SH-SY5Y (cell line): ENCODE measurements around the gene TTC21A.

Experiments used
- GATA2 ChIP-seq: IDR thresholded peaks from 2 replicates; pipeline ENCODE4 v1.6.1; 2011; ENCODE audit warnings: mild to moderate bottlenecking, low read depth, low read length
- GATA3 ChIP-seq: IDR thresholded peaks from 2 replicates; pipeline ENCODE4 v1.6.1; 2011; ENCODE audit warnings: low read depth, mild to moderate bottlenecking, low read length, moderate library complexity

TTC21A gene

DNA sequence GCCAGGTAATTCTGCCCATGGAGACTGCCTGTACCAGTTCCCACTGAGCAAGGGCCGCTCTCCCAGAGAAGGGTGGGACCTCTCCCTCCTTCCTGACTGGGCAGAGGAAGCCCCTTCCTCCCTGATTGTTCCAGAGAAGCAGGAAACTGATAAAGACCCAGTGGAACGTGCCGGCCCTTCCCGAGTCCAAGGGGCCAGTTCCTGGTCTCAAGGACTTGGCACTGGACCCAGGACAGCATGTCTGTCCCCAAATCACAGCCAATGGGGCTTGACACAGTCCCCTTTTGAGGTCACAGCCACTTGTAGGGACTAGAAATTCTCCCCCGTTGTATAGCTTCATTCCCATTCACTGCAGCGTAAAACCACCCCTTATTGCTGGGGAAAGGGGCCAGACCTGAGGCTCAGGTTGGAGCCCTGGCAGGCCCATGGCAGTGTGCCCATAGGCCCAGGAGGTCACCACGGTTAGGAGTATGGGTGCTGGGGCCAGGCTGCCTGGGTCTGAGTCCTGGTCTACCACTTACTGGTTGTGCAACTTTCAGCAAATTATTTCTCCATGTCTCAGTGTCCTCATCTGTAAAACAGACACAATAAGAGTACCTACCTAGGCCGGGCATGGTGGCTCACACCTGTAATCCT is 27.8 kb downstream of the TTC21A start:
- TF ChIP-seq GATA3 (no peak), GATA2 (no peak)

DNA sequence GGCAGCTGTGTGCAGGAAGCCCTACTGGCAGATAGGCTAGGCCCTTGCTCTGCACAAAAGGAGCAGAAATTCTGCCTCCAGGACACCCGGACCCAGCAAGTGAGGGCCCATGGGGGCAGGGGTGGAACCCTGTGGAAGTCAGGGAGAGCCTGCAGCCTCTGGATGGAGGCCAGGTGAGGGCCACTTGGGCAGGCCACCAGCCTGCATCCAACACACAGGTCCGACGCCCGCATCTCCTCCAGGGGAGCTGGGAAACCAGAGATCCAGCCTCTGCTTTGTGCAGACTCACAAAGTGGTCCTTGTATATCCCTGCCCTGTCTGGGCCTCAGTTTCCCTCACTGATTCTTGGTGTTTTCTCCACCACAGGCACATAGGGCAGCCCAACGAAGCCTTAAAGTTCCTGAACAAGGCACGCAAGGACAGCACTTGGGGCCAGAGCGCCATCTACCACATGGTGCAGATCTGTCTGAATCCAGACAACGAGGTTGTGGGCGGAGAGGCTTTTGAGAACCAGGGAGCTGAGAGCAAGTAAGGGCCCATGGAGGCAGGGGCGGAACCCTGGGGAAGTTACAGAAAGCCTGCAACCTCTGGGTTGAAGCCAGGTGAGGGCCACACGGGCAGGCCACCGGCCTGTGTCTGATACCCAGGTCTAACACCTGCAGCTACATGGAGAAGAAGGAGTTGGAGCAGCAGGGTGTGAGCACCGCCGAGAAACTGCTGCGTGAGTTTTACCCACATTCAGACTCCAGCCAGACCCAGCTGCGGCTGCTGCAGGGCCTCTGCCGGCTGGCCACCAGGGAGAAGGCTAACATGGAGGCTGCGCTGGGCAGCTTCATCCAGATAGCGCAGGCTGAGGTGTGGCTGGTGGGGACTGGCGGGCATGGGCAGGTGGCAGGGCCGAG is 29.3 kb downstream of the TTC21A start:
- no peak for TF ChIP-seq GATA3
- TF ChIP-seq GATA2: no peak

DNA sequence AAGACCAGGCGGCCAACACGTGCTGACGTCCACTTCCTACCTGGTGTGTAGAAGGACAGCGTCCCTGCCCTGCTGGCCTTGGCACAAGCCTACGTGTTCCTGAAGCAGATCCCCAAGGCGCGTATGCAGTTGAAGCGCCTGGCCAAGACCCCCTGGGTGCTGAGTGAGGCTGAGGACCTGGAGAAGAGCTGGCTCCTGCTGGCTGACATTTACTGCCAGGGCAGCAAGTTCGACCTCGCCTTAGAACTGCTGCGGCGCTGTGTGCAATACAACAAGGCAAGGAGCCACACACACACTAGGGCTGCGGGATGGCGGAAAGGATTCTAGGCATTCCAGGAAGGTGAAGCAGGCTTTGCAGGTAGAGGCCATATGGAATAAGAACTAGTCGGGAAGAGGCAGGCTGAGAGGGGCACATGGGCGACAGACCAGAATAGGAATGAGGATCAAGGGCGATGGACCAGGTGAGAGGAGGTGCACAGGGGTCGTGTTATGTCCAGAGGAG is 30.0 kb downstream of the TTC21A start:
- no peak for TF ChIP-seq GATA2
- TF ChIP-seq GATA3: no peak

DNA sequence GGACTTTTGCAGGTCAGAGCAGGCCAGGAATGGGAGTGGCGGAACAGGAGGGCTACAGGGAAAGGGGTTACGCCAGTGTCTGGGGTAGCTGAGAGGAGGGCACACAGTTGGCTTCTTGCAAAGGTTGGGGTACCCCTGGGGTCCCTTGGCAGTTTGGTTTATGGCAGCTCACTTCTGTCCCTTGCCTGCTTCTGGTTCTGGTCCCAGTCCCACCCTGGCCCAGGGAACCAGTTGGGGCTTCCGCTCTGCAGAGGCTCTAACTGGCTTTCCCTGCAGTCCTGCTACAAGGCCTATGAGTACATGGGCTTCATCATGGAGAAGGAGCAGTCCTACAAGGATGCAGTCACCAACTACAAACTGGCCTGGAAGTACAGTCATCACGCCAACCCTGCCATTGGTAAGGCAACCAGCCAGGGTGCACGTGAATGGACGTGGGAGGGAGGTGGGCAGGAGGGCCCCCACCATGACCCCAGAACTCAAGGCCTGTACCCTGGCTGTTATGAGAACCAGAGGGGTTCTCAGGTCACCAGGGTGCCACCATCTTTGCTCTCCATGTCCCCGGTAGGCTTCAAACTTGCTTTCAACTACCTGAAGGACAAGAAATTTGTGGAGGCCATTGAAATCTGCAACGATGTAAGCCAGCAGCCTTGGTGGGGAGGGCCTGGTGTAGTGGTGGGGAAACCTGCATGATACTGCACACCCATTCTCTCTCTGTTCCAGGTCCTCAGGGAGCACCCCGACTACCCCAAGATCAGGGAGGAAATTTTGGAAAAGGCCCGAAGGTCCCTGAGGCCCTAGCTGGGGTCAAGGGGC is 30.7 kb downstream of the TTC21A start:
- TF ChIP-seq GATA2 (no peak), GATA3 (no peak)

DNA sequence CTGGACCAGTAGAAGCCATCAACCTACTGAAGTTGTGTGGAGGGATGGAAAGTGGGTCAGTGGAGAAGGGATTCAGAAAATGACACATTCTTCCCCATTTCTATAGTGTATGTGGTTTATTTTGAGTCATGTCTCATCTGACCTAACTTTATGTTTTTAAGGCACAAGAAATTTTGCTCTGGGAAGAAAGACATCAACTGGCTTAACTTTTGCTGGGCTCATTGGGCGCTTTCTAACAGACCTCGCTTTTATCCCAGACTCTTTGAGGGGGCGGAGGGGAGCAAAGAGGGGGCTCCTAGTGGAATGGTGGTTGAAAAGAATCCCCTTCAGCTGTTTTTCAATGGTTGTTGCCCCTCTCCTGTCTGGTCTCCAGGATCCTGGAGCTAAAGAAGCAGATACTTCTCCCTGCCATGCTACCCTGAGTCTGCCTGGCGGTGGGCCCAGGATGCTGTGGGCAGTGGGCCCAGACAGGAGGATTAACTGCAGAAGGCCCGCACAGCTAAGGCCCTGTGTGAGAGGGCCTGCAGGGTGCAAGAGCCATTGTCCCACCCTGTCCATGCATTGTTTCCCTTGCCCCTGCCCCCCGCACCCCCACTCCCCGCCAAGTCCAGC is 31.4 kb downstream of the TTC21A start:
- TF ChIP-seq GATA2 (no peak), GATA3 (no peak)

DNA sequence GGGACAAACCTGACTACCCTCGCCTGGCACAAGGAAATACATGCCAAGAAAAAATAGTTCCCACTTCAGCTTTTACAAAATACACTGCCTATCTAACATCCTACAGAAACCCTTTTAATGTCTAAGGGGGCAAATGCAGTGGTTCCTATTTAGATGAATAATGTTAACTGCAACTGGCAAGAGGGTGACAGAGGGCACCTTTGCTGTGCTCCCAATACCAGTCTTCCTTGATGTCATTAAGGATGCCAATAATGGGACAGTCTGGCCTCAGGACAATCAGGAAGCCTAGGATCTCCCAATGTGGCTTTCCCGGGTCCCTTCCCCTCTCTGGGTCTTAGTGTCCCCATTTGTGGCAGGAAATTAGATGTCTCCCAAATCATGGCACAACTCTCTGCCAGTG is 32.0 kb downstream of the TTC21A start:
- TF ChIP-seq GATA3: no peak
- TF ChIP-seq GATA2: no peak

DNA sequence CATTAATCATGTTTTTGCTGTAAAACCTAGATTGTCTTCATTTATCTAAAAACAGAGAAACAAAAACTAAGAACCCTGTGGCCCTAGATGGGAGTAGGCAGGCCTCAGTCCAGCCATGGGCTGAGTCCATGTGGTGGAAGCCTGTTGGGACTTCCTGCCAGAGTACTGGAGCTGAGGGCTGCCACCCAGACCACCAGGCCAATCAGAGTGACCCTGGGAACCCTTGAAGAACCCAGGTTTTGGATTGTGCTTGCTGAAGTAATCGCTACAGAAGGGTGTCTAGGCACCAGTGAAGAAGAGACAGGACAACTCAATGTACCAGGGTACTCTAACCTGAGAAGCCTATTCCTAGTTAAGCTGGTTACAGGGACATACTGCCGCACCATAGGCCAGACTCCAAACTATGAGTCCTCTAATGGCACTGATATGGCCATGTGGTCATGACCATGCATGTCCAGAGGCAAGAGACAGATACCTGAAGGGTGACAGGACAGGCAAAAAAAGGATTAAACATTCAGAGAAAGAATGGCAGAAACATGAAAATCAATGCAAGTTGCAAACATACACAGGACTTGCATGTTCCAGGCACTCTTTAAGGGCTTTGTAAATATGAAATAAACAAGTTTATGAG is 33.0 kb downstream of the TTC21A start:
- TF ChIP-seq GATA2 (no peak), GATA3 (no peak)

DNA sequence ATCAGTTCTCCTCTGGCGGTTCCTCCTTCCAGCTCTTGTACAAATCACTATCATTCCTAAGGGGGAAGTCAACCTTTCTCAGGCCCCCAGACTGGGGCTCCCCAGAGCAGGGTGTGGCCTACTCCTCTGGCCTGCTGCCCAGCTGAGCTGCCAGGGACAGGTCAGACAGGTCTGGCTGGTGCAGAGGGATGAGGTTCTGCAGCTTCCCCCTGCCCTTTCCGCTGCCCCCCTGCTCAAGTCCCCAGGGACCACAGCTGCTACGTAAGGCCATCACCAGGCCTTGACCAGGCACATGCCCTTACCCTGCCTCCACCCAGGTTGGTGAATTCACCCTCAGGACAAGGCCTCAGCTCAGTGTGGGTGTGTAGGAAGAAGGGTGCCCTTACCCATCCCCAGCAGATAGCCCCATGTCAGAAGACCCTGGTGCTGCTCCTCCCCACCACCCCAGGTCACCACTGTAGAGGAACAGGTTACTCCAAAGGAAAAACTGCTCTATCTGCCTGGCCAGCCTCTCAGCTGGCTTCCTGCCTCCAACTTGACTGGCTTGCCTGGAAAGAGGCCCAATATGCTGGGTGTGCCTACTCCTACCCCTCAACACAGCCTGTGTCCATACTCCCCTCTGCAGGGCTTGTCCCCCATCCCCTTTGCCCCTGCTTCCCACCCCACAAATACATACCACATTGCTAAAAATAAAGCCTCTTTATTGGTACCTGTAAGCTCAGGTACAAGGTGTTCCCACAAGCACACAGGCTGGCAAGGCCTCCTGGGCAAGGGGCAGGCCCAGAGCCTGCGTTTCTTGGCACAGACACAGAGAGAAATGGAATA is 33.9 kb downstream of the TTC21A start:
- TF ChIP-seq GATA2 (no peak), GATA3 (no peak)

DNA sequence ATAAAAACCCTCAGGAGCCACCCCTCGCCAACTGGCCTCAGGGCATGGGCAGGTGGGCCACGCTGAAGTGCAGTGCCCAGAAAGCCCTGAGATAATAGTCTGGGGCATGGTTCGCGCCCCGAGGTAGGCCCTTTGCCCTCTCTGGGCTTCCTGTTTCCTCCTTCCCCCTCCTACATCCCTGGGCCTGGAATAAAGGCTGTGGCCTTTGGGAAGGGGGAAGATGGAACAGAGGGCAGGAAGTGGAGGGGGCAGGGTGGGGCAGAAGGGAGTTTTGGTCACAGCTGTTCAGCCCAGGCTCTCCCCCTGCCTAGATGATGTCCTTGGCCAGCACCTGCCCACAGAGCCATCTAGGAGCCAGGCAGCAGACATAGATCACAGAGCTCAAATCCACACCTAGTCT is 34.6 kb downstream of the TTC21A start:
- TF ChIP-seq GATA2: no peak
- TF ChIP-seq GATA3: no peak

DNA sequence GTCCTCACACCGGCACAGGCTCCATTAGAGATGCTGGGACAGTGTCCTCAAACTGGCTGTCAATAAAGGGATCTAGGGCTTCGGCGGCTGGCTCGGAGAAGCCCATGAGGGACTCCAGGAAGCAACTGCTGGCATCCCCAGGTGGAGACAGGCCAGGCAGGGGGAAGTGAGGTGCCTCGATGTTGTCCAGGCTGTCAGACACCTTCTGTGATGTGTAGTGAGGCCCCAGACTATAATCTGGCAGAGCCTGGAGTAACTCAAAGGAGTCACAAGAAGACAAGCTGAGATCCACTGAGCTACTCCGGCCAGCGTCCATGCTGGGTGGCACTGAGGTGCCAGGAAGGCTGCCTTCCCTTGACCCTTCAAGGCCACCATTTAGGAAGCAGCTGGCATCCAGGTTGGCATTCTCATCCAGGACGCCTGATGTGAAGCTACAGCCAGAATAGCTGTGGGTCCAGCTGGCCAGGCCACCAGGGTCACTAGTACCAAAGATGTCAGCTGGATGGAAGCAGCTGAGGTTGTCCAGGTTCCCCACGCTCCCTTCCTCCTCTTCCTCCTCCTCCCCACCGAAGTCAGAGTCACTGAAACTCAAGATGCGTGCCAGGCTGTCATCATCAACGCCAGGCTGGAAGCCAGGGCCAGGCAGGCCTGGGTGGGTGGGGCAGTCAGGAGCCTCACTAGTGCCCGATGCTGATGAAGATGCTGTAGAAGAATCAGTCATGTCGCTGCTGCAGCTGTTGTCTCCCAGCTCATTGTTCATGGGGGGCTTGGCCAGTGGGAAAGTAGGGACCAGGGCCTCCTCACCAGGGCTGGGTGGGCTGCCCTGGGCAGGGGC is 35.8 kb downstream of the TTC21A start:
- no peak for TF ChIP-seq GATA3
- no peak for TF ChIP-seq GATA2

DNA sequence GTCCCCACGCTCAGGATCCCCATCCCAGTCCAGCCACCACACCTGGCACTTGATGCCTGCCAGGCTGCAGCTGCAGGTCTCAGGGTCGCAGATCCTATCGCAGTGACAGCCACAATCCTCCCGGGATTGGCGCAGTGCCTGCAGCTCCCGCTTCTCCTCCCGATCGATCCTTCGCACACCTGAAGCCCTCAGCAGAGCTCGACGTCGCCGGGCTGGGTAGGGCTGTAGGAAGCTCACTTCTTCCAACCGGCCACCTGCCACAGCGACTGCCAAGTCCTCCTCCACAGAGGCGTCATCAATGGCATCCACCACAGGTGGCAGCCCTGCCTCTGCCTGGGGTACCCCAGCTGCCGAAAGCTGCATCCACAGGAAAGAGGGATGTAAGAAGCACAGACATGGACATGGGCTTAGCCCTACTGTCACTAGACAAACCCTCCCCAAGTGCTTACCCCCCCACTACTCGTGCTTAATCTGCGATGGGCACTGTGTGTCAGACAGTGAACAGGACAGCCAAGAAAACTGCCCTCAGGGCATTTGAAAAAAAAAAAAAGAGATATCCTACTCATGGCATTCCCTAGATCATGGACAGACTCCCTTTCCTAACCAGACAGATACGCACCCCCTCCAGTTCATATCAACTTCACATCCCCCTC is 36.7 kb downstream of the TTC21A start:
- TF ChIP-seq GATA2 (peak; percentile 80), GATA3 (no peak)
